OCI-LY1 (cell line): ENCODE data around the gene ELMO1.

ENCODE experiments used
- EZH2 ChIP-seq: fragments of 200-600 bp; sonication (generic), shearing (Covaris generic); IDR thresholded peaks from 2 replicates; pipeline ENCODE4 v1.8.0; 2017; ENCODE audit warnings: borderline replicate concordance, mixed run types, mild to moderate bottlenecking, antibody characterized with exemption, low read length, moderate library complexity, mixed read lengths
- TF ChIP-seq, protein P1 (sequence below): fragments of 200-600 bp; sonication (generic), shearing (Covaris generic); IDR thresholded peaks from 2 replicates; pipeline ENCODE4 v1.5.1; 2017; ENCODE audit warnings: mild to moderate bottlenecking, antibody characterized with exemption, low read length, moderate library complexity, mixed read lengths

DNA sequence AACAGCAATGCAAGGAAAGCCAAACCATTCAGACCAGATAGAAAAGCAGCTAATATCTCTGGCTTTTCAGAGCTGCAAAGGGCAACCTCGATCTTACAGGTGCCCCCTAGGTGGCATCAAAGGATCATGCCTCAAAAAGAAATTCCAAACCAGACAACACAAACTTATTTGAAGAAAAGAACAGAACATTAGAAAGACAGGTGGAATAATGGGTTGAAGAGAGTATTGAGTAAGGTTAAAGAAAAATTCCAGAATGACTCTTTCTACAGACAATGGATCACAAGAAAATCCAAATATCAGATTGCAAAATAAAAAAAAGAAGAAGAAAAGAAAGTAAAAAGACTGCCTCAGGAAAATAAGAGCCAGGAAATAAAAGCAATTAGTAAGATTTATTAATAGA, 213.7 kb downstream of the ELMO1 start:
- TF ChIP-seq, protein P1, sequence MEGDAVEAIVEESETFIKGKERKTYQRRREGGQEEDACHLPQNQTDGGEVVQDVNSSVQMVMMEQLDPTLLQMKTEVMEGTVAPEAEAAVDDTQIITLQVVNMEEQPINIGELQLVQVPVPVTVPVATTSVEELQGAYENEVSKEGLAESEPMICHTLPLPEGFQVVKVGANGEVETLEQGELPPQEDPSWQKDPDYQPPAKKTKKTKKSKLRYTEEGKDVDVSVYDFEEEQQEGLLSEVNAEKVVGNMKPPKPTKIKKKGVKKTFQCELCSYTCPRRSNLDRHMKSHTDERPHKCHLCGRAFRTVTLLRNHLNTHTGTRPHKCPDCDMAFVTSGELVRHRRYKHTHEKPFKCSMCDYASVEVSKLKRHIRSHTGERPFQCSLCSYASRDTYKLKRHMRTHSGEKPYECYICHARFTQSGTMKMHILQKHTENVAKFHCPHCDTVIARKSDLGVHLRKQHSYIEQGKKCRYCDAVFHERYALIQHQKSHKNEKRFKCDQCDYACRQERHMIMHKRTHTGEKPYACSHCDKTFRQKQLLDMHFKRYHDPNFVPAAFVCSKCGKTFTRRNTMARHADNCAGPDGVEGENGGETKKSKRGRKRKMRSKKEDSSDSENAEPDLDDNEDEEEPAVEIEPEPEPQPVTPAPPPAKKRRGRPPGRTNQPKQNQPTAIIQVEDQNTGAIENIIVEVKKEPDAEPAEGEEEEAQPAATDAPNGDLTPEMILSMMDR: peak; percentile 86
- TF ChIP-seq EZH2: no peak
